Dermis microvascular lymphatic vessel endothelial cell (primary cell): ENCODE measurements around the gene PAQR5. TPM values are rescaled to one million over a fixed set of nuclear protein-coding genes. Genes with fewer than 3 reads are reported as not detected.
"Not testable (repeated sequence)": the region's sequence is repeated elsewhere in the genome, so short reads cannot be mapped to it uniquely, and the experiment has no call there.

Experiments used
- DNase-seq, 2 donors: peaks; one replicate each; pipeline versions ENCODE4 v3.0.0 to v3.0.0-alpha.2; 2010; ENCODE audit warnings: low read depth in 2 of 2
- total RNA-seq: library from RNA; depleted of rRNA; stranded (reverse); fragments of >200 nt; gene quantifications from 2 replicates; pipeline ENCODE4 v1.2.1, GENCODE V29; 2014

The PAQR5 gene
- total RNA-seq, 1 donor from 2014 or later: not detected

DNA sequence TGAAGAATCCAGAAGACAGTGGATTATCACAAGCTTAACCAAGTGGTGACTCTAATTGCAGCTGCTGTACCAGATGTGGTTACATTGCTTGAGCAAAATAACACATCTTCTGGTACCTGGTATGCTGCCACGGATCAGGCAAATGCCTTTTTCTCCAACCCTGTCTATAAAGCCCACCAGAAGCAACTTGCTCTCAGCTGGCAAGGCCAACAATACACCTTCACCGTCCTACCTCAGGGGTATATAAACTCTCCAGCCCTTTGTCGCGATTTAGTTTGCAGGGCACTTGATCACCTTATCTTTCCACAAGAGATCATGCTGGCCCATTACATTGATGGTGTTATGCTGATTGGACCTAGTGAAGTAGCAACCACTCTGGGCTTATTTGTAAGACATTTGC, 52.6 kb downstream of the PAQR5 start:
- no peak for DNase-seq

DNA sequence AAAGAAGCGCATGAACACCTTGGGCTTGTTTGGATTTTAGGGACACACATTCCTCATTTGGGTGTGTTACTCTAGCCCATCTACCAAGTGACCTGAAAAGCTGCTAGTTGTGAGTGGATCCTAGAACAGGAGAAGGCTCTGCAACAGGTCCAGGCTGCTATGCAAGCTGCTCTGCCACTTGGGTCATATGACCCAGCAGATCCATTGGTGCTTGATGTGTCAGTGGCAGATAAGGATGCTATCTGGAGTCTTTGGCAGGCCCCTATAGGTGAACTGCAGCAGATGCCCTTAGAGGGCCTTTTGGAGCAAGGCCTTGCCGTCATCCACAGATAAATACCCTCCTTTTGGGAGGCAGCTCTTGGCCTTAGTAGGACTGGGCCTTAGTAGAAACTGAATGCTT, 53.2 kb downstream of the PAQR5 start:
- DNase-seq: no peak

- no peak for DNase-seq
These were observed 59.4 kb downstream of the PAQR5 start for GRCh38 chr15:69357773-69358771.

DNA sequence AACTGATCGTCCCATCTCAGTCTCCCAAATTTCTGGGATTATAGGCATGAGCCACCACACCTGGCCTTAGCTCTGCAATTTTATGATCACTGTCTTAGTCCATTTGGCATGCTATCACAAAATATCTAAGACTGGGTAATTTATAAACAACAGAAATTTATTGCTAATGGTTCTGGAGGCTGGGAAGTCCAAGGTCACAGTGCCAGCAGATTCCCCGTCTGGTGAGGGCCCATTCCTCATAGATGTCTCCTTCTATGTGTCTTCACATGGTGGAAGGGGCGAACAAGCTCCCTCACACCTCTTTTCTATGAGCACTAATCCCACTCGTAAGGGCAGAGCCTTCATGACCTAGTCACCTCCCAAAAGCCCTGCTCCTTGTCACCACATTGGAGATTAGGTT, 60.1 kb downstream of the PAQR5 start:
- DNase-seq: no peak

DNA sequence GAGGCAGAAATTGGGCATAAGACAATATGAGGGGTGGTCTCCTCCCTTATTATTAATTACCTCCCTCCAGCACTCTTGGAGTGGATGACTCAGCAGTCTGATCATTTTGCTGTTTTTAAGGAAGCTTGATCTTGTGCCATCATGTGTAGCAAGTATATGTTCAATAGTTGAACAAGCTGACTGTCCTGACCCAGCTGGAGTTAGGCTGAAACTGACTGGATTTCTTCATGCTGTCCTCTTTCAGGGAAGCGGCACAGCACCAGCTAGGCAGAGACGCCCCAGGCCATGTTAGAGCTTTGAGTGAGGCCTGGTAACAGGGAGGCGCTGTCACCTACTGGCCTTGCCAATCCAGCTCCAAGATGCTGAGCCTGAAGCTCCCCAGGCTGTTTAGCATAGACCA, 61.0 kb downstream of the PAQR5 start:
- no peak for DNase-seq

GRCh38 chr15:69360642-69361041, 61.9 kb downstream of the PAQR5 start:
- DNase-seq: no peak

GRCh38 chr15:69367236-69367635, 68.5 kb downstream of the PAQR5 start:
- no peak for DNase-seq

- no peak for DNase-seq
These were observed 70.9 kb downstream of the PAQR5 start for GRCh38 chr15:69369631-69370030.

DNA sequence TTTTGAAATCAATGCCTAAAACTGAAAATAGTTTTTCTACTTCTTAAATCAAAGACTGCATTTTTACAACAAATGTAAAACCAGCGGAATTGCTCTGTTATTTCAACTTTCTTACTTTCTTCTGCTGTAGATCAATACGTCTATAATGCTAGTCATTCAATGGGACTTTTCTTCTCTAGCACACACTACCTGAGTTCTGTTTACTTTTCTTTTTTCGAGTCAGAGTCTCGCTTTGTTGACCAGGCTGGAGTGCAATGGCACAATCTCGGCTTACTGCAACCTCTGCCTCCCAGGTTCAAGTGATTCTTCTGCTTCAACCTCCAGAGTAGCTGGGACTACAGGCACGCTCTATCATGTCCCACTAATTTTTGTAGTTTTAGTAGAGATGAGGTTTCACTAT, 74.7 kb downstream of the PAQR5 start:
- no peak for DNase-seq

DNA sequence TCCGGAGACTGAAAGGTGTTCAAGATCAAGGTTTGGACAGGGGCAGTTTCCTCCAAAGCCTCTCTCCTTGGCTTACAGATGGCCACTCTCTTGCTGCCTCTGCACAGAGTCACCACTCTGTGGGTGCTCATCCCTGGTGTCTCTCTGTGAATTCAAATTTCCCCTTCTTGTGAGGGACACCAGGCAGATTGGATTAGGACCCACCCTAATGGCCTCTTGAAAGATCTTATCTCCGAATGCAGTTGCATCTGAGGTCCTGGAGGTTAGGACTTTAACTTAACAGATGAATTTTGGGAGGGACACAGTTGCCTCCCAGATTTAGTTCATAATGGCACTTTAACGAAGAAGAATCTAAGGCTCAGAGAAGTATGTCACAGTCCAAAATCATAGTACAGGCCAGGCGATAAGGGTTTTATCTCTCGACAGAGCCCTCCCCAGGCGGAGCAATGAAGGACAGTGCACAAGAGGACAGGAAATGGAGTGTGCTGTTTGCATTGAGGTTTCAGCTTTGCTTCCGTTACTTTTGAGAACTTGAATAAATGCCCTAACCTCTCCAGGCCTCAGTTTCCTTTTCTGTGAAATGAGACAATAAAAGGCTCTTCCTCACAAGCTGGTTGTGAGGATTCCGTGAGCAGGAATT, 76.6 kb downstream of the PAQR5 start:
- no peak for DNase-seq

DNA sequence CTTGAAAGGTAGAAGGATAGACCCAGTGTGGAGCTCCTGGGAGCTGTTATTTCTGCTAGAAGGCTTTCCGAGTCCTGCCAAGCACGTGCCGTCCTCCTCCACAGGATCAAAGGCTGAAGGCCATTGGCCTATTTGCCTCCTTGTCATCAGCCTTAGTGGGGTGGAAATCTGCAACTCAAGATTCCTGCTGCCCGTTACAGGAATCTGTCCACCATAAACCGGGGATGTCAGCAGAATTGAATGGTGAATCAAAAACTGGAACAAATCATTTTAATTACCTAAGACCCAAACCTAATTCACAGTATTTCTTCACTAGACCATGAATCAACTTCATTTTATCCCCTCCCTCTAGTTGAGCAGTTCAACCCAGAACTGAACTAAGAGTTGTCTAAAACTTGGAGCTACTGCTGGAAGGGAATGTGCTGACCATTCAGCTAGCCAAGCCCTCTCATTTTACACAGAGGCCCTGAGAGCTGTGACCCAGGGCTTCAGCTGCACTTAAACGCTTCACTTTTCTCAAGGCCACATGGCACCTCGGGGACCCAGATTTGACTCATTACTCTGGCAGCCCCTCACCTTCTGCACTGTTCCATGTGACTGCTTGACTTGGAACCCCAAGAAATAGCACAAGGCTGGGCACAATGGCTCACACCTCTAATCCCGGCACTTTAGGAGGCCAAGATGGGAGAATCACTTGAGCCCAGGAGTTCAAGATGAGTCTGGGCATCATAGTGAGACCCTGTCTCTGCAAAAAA, 78.7 kb downstream of the PAQR5 start:
- DNase-seq: no peak

- no peak for DNase-seq
These were observed 81.5 kb downstream of the PAQR5 start for GRCh38 chr15:69380100-69380725.

- no peak for DNase-seq
These were observed 82.0 kb downstream of the PAQR5 start for GRCh38 chr15:69380726-69381105.

DNA sequence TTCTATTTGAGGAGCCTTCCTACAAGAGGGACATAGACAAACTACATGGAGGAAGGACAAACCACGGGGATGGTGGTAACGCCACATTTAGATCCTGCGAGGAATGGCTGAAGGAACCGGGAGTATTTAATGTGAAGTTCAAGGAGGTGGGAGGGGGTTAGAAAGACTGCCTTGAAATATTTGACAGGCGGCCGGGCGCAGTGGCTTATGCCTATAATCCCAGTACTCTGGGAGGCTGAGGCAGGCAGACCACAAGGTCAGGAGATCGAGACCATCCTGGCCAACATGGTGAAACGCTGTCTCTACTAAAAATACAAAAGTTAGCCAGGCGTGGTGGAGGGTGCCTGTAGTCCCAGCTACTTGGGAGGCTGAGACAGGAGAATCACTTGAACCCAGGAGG, 83.5 kb downstream of the PAQR5 start:
- not testable (repeated sequence) for DNase-seq

DNA sequence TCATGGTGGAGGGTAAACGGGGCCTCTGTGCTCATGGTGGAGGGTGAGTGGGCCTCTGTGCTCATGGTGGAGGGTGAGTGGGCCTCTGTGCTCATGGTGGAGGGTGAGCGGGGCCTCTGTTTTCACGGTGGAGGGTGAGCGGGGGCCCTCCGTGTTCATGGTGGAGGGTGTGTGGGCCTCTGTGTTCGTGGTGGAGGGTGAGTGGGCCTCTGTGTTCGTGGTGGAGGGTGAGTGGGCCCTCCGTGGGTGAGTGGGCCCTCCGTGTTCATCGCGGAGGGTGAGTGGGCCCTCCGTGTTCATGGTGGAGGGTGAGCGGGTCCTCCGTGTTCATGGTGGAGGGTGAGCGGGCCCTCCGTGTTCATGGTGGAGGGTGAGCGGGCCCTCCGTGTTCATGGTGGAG, 85.4 kb downstream of the PAQR5 start:
- not testable (repeated sequence) for DNase-seq

GRCh38 chr15:69384626-69385598, 86.2 kb downstream of the PAQR5 start:
- DNase-seq: no peak

- no peak for DNase-seq
These were observed 87.1 kb downstream of the PAQR5 start for GRCh38 chr15:69385831-69386230.

GRCh38 chr15:69386284-69386683, 87.6 kb downstream of the PAQR5 start:
- DNase-seq: no peak

- DNase-seq: no peak
These were observed 89.6 kb downstream of the PAQR5 start for GRCh38 chr15:69388260-69388705.

GRCh38 chr15:69389426-69389825, 90.7 kb downstream of the PAQR5 start:
- no peak for DNase-seq
